ENCODE results near the gene RAPGEF4.

Gene RAPGEF4

GRCh38 chr2:172993931-172994717 is 258.5 kb downstream of the RAPGEF4 start:
- no peak overlapping the region for H3K4me3 Mint-ChIP-seq
- H3K27me3 Mint-ChIP-seq, result no peaks in the 10 kb centered on the region
- H3K9me3 Mint-ChIP-seq, result no peaks in the 10 kb centered on the region
- no peak overlapping the region for H3K27ac Mint-ChIP-seq
- H3K36me3 Mint-ChIP-seq (ENCODE audit: low read depth), result no peaks in the 10 kb centered on the region
- H3K4me1 Mint-ChIP-seq (ENCODE audit: low read depth), result no peaks in the 10 kb centered on the region

- Mint-ChIP-seq H3K4me1 (ENCODE audit: low read depth) (no peaks in the 10 kb centered on the region), H3K27ac (no peak overlapping the region), H3K9me3 (no peaks in the 10 kb centered on the region)
These were observed 259.2 kb downstream of the RAPGEF4 start for GRCh38 chr2:172994864-172995263.

GRCh38 chr2:172995323-172996244 is 259.9 kb downstream of the RAPGEF4 start:
- Mint-ChIP-seq H3K4me3 (no peak overlapping the region), H3K27ac (no peak overlapping the region), H3K9me3 (no peaks in the 10 kb centered on the region), H3K4me1 (ENCODE audit: low read depth) (no peaks in the 10 kb centered on the region), H3K36me3 (ENCODE audit: low read depth) (no peaks in the 10 kb centered on the region), H3K27me3 (peaks cover 5% of the 10 kb centered on the region)

More at GRCh38 chr2:172994864-172995263, 259.2 kb downstream of the RAPGEF4 start:
- Mint-ChIP-seq H3K27me3 (no peaks in the 10 kb centered on the region), H3K4me3 (no peak overlapping the region), H3K36me3 (ENCODE audit: low read depth) (no peaks in the 10 kb centered on the region)

DNA sequence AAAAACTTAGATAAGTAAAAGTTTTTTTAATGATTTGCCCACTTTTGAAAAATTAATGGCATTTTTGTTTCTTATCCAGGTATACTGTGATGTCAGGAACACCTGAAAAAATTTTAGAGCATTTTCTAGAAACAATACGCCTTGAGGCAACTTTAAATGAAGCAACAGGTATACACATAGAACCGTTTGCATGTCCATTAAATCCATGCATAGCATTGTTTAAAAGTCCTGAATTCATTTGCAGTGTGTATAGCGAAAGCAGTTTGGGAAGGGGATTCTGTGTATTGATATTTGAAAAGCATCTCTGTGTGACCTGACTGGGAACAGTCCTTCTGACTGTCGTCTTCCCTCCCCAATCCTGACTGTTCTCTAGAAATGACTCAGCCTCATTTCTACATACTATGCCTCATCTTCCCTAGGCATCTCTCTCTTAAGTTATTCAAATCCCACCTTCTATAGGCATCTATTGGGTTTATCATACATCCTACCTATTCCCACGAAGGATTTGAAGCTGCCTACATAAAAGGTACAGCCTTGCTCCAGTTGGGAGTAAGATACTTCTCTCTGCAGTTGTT is 260.8 kb downstream of the RAPGEF4 start:
- H3K4me3 Mint-ChIP-seq, result no peak overlapping the region
- peaks cover 13% of the 10 kb centered on the region for H3K27me3 Mint-ChIP-seq
- no peaks in the 10 kb centered on the region for H3K9me3 Mint-ChIP-seq
- no peaks in the 10 kb centered on the region for H3K36me3 Mint-ChIP-seq (ENCODE audit: low read depth)
- no peaks in the 10 kb centered on the region for H3K4me1 Mint-ChIP-seq (ENCODE audit: low read depth)
- H3K27ac Mint-ChIP-seq, result no peak overlapping the region

DNA sequence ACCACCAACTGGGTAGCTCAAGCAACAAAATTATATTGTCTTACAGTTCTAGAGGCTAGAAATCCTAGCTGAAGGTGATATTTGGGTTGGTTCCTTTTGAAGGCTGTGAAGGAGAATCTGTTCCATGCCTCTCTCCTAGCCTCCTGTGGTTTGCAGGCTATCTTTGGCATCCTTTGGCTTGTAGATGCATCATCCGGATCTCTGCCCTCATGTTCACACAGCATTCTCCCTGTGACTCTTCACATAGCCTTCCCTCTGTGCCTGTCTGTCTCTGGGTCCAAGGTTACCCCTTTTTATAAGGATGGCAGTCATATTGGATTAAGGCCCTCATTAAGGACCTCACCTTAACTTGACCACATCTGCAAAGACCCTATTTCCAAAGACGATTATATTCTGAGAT is 261.4 kb downstream of the RAPGEF4 start:
- H3K27me3 Mint-ChIP-seq, result peaks cover 13% of the 10 kb centered on the region
- no peak overlapping the region for H3K27ac Mint-ChIP-seq
- H3K9me3 Mint-ChIP-seq, result no peaks in the 10 kb centered on the region
- H3K4me1 Mint-ChIP-seq (ENCODE audit: low read depth), result no peaks in the 10 kb centered on the region
- H3K4me3 Mint-ChIP-seq, result no peak overlapping the region
- H3K36me3 Mint-ChIP-seq (ENCODE audit: low read depth), result no peaks in the 10 kb centered on the region

DNA sequence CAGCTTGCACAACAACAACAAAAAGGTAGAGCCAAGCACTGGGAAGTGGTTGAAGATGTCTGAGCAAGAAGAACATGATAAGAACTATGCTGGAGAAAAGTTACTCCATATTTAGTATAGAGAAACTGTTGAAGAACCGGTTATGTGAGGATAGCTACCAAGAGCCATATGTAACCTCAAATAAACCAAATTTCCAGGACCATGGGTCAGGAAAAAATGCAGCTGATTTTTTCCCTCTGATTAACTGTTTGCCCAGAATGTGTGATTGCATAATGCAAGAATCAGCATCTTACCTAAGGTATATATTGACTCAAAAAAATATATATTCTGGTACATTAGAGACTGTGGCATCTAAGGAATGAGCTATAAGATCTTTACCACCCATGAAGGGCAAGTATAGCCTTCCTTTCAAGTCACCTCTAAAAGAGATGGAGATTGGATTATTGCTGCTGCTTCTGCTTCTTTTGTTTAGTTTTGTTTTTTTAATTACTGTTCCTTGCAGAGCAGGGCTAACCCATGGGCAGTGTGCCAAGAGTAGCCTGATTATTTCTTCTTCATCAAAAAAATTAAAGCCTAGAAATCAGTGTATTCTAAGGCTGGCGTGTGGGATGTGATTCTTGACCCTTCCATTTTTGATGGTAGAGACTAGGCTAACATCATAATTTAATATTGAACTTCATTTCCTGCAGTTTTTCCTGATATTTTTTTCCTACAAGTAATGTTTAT is 263.1 kb downstream of the RAPGEF4 start:
- Mint-ChIP-seq H3K4me3 (no peak overlapping the region), H3K27ac (no peak overlapping the region), H3K9me3 (no peaks in the 10 kb centered on the region), H3K36me3 (ENCODE audit: low read depth) (no peaks in the 10 kb centered on the region), H3K4me1 (ENCODE audit: low read depth) (no peaks in the 10 kb centered on the region), H3K27me3 (peaks cover 17% of the 10 kb centered on the region)

DNA sequence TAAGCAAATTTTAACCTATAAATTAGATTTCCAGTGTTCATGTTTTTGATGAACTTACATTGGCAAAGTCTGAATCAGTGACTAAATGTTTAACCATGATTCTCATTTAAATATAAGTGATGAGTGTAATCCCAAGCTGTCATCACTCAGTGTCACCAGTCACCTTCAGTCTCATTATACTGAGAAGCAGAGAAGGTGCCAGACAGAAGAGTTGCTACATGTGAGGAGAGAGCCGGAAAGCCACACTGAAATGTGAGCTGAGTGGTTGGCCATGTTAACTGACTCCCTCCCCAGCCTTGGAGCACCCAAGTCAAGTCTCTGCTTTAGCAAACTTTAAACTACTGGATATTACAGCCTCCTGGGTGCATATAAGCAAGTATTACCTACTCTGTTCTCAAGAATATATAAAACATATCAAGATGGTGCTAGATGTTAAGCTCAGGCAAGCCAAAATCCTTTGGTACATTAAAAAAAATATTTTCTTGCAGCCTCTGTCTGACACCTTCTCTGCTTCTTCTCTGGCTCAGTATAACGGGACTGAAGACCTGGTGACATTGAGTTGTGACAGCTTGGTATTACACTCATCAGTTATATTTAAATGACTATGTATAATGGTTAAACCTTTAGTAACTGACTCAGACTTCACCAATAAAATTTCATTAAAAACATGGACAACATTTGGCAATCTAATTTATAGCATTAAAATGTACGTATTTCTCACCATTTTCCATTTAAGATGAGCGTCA is 264.2 kb downstream of the RAPGEF4 start:
- H3K4me3 Mint-ChIP-seq, result no peak overlapping the region
- H3K9me3 Mint-ChIP-seq, result no peaks in the 10 kb centered on the region
- H3K27ac Mint-ChIP-seq, result no peak overlapping the region
- no peaks in the 10 kb centered on the region for H3K4me1 Mint-ChIP-seq (ENCODE audit: low read depth)
- H3K36me3 Mint-ChIP-seq (ENCODE audit: low read depth), result no peaks in the 10 kb centered on the region
- peaks cover 17% of the 10 kb centered on the region for H3K27me3 Mint-ChIP-seq

DNA sequence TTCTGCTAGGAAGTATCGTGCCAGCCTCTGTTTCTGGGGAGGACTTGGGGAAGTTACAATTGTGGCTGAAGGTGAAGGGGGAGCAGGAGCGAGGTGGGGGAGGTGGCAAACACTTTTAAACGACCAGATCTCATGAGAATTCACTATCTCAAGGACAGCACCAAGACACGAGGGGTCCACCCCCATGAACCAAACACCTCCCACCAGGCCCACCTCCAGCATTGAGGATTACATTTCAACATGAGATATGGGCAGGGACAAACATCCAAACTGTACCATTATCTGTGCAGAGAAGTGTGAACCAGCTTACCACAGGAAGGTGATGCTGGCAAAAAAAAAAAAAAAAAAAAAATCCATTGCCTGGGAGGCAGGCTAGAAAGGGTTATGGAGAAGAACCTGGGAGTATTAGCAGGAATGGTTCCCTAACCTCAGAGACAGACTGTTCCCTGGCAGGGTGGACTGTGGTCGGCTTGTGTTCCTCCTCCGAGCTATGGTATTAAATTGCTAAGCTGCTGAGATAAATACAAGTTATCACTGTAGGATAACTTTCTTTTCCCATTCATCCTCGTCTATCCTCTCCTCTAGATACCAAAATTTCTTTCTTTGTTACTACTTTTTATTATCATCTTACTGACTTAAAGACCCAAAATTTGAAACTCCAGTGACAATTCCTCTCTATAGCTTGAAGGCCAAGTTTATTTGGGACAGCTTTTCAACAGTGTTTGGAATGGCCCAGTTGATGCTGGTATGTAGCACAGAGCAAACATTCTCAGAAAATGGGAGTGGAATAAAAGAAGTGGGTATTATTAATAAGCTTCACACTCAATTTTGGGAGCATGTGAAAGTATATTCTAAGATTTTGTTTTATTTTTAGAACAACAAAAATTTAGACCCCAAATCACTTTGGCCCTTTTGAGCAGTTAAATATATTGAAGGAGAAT is 266.3 kb downstream of the RAPGEF4 start:
- peaks cover 20% of the 10 kb centered on the region for H3K27me3 Mint-ChIP-seq
- H3K9me3 Mint-ChIP-seq, result no peaks in the 10 kb centered on the region
- H3K27ac Mint-ChIP-seq, result no peak overlapping the region

DNA sequence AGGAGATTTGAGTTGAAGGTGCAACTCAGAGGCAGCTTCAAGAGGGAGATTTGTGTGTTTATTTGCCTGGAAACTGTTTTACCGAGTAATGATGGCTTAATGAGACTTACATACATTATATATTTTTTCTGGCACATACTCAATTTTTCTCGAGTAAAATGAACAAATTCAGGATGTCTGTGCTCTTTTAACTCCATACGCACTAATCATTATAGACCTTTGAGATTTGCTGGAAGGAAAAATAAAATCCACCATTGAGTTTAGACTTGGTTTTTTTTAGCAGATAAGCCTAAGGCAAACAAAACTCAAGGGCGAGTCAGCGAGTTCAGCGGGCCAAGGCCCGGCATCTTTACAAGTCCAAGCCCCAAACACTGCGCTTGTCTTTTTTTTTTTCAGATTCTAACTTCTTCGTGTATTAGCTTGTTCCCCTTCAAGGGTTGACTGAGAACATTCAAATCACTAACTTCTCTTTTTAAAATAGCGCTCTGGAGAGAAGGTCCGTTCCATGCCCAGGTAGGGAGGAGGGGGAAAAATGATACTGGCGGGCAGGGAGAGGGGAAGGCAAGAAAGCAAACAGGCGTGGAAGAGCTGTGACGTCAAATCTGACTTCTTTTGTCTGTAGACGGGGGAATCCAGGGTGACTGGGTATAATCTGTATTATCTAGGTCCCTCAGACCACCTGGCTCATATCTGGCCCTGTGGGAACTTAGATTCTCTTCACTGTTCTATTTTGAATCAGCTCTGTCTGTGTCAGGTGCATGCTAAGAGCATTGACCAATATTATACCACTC is 267.3 kb downstream of the RAPGEF4 start:
- no peaks in the 10 kb centered on the region for H3K4me1 Mint-ChIP-seq (ENCODE audit: low read depth)

More for the DNA sequence above, 266.3 kb downstream of the RAPGEF4 start:
- Mint-ChIP-seq H3K4me3 (no peak overlapping the region), H3K4me1 (ENCODE audit: low read depth) (no peaks in the 10 kb centered on the region), H3K36me3 (ENCODE audit: low read depth) (no peaks in the 10 kb centered on the region)

DNA sequence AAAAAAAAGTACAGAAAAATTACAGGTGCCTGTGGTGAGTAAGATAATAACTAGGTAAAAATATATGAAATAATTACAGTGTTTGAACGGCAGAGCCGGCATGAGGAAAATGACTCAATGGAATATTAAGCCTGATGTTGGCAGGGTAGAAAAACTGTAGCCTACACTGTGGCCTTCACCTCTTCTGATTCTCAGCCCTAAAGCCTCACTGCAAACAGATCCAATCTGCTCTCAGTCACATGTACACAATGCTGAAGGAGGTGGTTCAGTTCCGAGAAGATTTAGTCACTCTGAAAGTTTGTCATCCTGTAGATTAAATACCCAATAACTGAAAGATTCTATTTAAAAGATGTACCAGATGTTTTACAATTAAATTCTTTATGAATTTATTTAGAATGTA is 273.1 kb downstream of the RAPGEF4 start:
- peaks cover 12% of the 10 kb centered on the region for H3K27me3 Mint-ChIP-seq

More for the DNA sequence above, 267.3 kb downstream of the RAPGEF4 start:
- Mint-ChIP-seq H3K27me3 (peaks cover 21% of the 10 kb centered on the region), H3K36me3 (ENCODE audit: low read depth) (no peaks in the 10 kb centered on the region), H3K27ac (no peak overlapping the region), H3K4me3 (no peak overlapping the region), H3K9me3 (no peaks in the 10 kb centered on the region)

DNA sequence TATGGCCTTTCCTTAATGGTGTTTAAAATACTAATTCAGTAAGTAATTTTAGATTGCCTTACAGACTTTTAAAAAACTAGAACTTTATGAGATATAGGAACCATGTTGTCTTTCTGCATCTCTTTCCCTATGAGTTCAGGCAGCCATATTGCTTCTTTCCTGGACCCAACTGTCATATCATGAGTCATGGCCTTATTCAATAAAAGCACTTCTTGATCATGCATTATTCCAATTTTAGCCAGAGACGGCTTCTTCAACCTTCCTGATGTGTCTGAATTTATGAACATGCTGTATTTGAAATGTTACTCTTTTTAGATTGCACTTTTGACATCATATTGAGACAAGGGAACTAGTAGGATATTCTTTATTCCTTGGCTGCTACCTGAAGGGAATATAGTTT is 274.6 kb downstream of the RAPGEF4 start:
- H3K9me3 Mint-ChIP-seq, result no peaks in the 10 kb centered on the region
- H3K27me3 Mint-ChIP-seq, result peaks cover 9% of the 10 kb centered on the region
- no peak overlapping the region for H3K27ac Mint-ChIP-seq
- H3K4me3 Mint-ChIP-seq, result no peak overlapping the region
- no peaks in the 10 kb centered on the region for H3K4me1 Mint-ChIP-seq (ENCODE audit: low read depth)
- no peaks in the 10 kb centered on the region for H3K36me3 Mint-ChIP-seq (ENCODE audit: low read depth)

More for the DNA sequence above, 273.1 kb downstream of the RAPGEF4 start:
- Mint-ChIP-seq H3K4me1 (ENCODE audit: low read depth) (no peaks in the 10 kb centered on the region), H3K27ac (no peak overlapping the region), H3K4me3 (no peak overlapping the region), H3K9me3 (no peaks in the 10 kb centered on the region), H3K36me3 (ENCODE audit: low read depth) (no peaks in the 10 kb centered on the region)

DNA sequence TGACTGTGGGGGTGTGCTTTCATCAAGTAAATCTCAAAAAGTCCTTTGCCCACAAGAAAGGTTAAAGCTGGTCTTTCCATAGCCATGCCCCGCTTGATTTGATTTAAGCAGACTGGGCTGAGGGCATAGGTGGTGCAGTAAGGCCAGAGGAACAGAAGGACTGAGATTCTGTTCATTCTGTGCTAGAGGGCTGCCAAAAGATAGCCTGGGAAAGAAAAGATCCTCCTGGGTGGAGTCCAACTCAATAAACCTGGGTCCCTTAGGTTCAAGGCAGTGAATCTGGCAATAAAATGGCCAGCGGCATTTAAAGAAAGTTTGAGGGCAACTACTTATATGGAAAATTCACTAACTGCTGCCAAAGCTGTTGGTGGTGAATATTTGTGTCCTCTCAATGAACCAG is 280.8 kb downstream of the RAPGEF4 start:
- Mint-ChIP-seq H3K27me3 (no peaks in the 10 kb centered on the region), H3K27ac (no peak overlapping the region), H3K9me3 (no peaks in the 10 kb centered on the region), H3K36me3 (ENCODE audit: low read depth) (no peaks in the 10 kb centered on the region), H3K4me3 (no peak overlapping the region), H3K4me1 (ENCODE audit: low read depth) (no peaks in the 10 kb centered on the region)

All from stimulated activated naive CD8-positive, alpha-beta T cell treated with anti-CD3 and anti-CD28 coated beads, Interleukin-15, Interleukin-2, amounts not matched to agents 100 ng/mL and 50 ng/mL, for 24 hours (primary cell).